K562 (cell line): ENCODE results near the gene RBFOX2. TPM values are rescaled to one million over a fixed set of nuclear protein-coding genes. Genes with fewer than 3 reads are reported as not detected.

Source experiments
- ATAC-seq: fragments of 200-7000 bp; cut with Tn5 transposase; 3 replicates; pipeline ENCODE4 v1.9.1; 2020; ENCODE audit warnings: moderate library complexity
- BruUV-seq: library from RNA; stranded (reverse); fragments of 400-500 nt; replicated peaks from 2 replicates; lab custom pipeline; 2021; lab: Mats Ljungman, UMichigan
- CTCF ChIA-PET: fragments of 300-600 bp; formaldehyde crosslinking; extraction: SDS; loops from one replicate; lab custom pipeline; 2021; ENCODE audit warnings: low intra/inter-chr PET ratio; lab: Yijun Ruan, JAX
- POLR2A ChIA-PET: fragments of 300-600, 350-650 bp; sonication (Branson Sonifier 250); formaldehyde crosslinking; extraction: SDS; loops from one replicate; lab custom pipeline; 2021; ENCODE audit warnings: antibody characterized with exemption, inconsistent platforms; lab: Yijun Ruan, JAX
- DNase-seq, 4 experiments: peaks; one replicate each; pipeline versions ENCODE4 v3.0.0 to v3.0.0-alpha.2; 2011 to 2018; ENCODE audit warnings: low spot score in 3 of 4, mixed read lengths in 3 of 4; ENCODE audit errors: extremely low read depth in 1 of 4
- FAIRE-seq: peaks from 2 replicates; lab custom pipeline; 2011; peaks lifted over from hg19 to GRCh38; lab: Jason Lieb, UNC
- H2AFZ ChIP-seq: 2 replicates; pipeline ENCODE4 v1.6.0; 2011; ENCODE audit warnings: low read depth, low read length, control low read depth, inconsistent platforms
- H3K27ac ChIP-seq: fragments of 200-600 bp; 3 replicates; pipeline ENCODE4 v1.8.0; 2011; ENCODE audit warnings: low read depth, mild to moderate bottlenecking, control low read depth, inconsistent platforms, low read length, moderate library complexity, mixed read lengths; ENCODE audit errors: extremely low read depth
- H3K27me3 ChIP-seq, 2 experiments: fragments of 300-600 bp in 1 of 2; 2 replicates in 1 of 2; 3 replicates in 1 of 2; pipeline versions ENCODE4 v1.6.0 to v1.8.0; 2011; ENCODE audit warnings: inconsistent platforms in 2 of 2, low read length in 2 of 2, mild to moderate bottlenecking in 1 of 2, mixed read lengths in 1 of 2, moderate library complexity in 1 of 2; ENCODE audit not compliant: control insufficient read depth in 2 of 2, insufficient read depth in 2 of 2
- H3K36me3 ChIP-seq: fragments of 300-600 bp; 3 replicates; pipeline ENCODE4 v1.8.0; 2011; ENCODE audit warnings: mild to moderate bottlenecking, low read length, inconsistent platforms; ENCODE audit not compliant: control insufficient read depth, insufficient read depth
- H3K4me1 ChIP-seq, 2 experiments: fragments of 200-600 bp in 1 of 2; replicated peaks in 1 of 2; 2 replicates in 1 of 2; 3 replicates in 1 of 2; pipeline versions ENCODE4 v1.5.1 to v1.8.0; 2011; ENCODE audit warnings: inconsistent platforms in 2 of 2, low read length in 2 of 2, mild to moderate bottlenecking in 1 of 2, mixed read lengths in 1 of 2, moderate library complexity in 1 of 2; ENCODE audit not compliant: control insufficient read depth in 2 of 2, insufficient read depth in 2 of 2
- H3K4me2 ChIP-seq: 2 replicates; pipeline ENCODE4 v1.6.1; 2011; ENCODE audit warnings: low read length, control low read depth, inconsistent platforms, mixed read lengths; ENCODE audit not compliant: insufficient read depth
- H3K4me3 ChIP-seq: fragments of 200-600 bp; sonication (generic), shearing (Covaris generic); 2 replicates; pipeline ENCODE4 v1.5.1; 2016; ENCODE audit warnings: control low read depth, inconsistent platforms
- H3K79me2 ChIP-seq: fragments of 200-600 bp; 3 replicates; pipeline ENCODE4 v1.8.0; 2011; ENCODE audit warnings: low read length, inconsistent platforms; ENCODE audit not compliant: control insufficient read depth, insufficient read depth
- H3K9ac ChIP-seq, 2 experiments: 2 replicates each; pipeline versions ENCODE4 v1.6.0 to v1.6.1; 2011; ENCODE audit warnings: low read depth in 2 of 2, low read length in 2 of 2, control low read depth in 1 of 2, inconsistent platforms in 1 of 2, mild to moderate bottlenecking in 1 of 2, mixed read lengths in 1 of 2; ENCODE audit not compliant: insufficient read depth in 1 of 2
- H3K9me1 ChIP-seq: one replicate; pipeline ENCODE4 v1.6.0; 2011; ENCODE audit warnings: inconsistent platforms, mild to moderate bottlenecking, low read length, moderate library complexity; ENCODE audit not compliant: control insufficient read depth, insufficient read depth
- H3K9me3 ChIP-seq: replicated peaks from 2 replicates; pipeline ENCODE4 v1.5.1; 2011; ENCODE audit warnings: low read depth, low read length, inconsistent platforms; ENCODE audit not compliant: control insufficient read depth, insufficient read depth
- H4K20me1 ChIP-seq: replicated peaks from 2 replicates; pipeline ENCODE4 v1.6.1; 2011; ENCODE audit warnings: low read length, inconsistent platforms, mixed read lengths; ENCODE audit not compliant: control insufficient read depth, insufficient read depth
- BRD4 ChIP-seq: fragments of 200-600 bp; sonication (generic); IDR thresholded peaks from 2 replicates; pipeline ENCODE4 v1.6.1; 2017; ENCODE audit warnings: inconsistent platforms
- BRD9 ChIP-seq: fragments of 450-650 bp; IDR thresholded peaks from 2 replicates; pipeline ENCODE4 v1.6.1; 2018; ENCODE audit warnings: low read depth; ENCODE audit not compliant: partially characterized antibody
- CBX1 ChIP-seq: sonication (generic); IDR thresholded peaks from 2 replicates; pipeline ENCODE4 v1.6.1; 2016; ENCODE audit warnings: antibody characterized with exemption, low read depth, mild to moderate bottlenecking
- CBX2 ChIP-seq: fragments of 200-600 bp; sonication (generic); IDR thresholded peaks from one replicate; pipeline ENCODE4 v1.6.1; 2012; ENCODE audit warnings: mild to moderate bottlenecking, low read length, inconsistent platforms; ENCODE audit not compliant: insufficient read depth, poor library complexity, severe bottlenecking
- DIDO1 ChIP-seq: fragments of 450-650 bp; IDR thresholded peaks from 2 replicates; pipeline ENCODE4 v1.6.1; 2016; ENCODE audit warnings: low read depth, missing biosample characterization, missing genetic modification characterization
- ESRRB ChIP-seq: fragments of 250-450 bp; sonication (Bioruptor Pico); IDR thresholded peaks from 2 replicates; pipeline ENCODE4 v1.5.0; 2020; ENCODE audit warnings: mild to moderate bottlenecking, moderate library complexity, borderline replicate concordance
- JUNB ChIP-seq: fragments of 450-650 bp; formaldehyde crosslinking; conservative IDR thresholded peaks from 2 replicates; pipeline ENCODE4 v1.4.0; 2020; ENCODE audit warnings: mild to moderate bottlenecking
- JUND ChIP-seq, 2 experiments: IDR thresholded peaks; 2 replicates in 1 of 2; 3 replicates in 1 of 2; pipeline ENCODE4 v1.6.1; 2011; ENCODE audit warnings: borderline replicate concordance in 2 of 2, low read depth in 2 of 2, low read length in 2 of 2, improper control_type of control experiment in 1 of 2, missing biosample characterization in 1 of 2, missing genetic modification characterization in 1 of 2, missing genetic modification reagents in 1 of 2
- KLF13 ChIP-seq: fragments of 450-650 bp; IDR thresholded peaks from 2 replicates; pipeline ENCODE4 v1.6.1; 2016; ENCODE audit warnings: missing genetic modification characterization, low read depth, mild to moderate bottlenecking, missing compliant biosample characterization, moderate library complexity, borderline replicate concordance
- LARP7 ChIP-seq: fragments of 450-650 bp; IDR thresholded peaks from 2 replicates; pipeline ENCODE4 v1.6.1; 2016
- MAFG ChIP-seq: fragments of 450-650 bp; conservative IDR thresholded peaks from 2 replicates; pipeline ENCODE4 v1.6.1; 2016; ENCODE audit warnings: missing genetic modification characterization, missing compliant biosample characterization
- NFE2L1 ChIP-seq: fragments of 450-650 bp; IDR thresholded peaks from 2 replicates; pipeline ENCODE4 v1.6.1; 2016; ENCODE audit warnings: missing genetic modification characterization, low read depth, mild to moderate bottlenecking, missing compliant biosample characterization, moderate library complexity, borderline replicate concordance
- STAT5B ChIP-seq: fragments of 250-450 bp; sonication (Bioruptor Pico); IDR thresholded peaks from 2 replicates; pipeline ENCODE4 v1.8.0; 2021; ENCODE audit warnings: mild to moderate bottlenecking, inconsistent platforms
- ZNF124 ChIP-seq: sonication (generic); formaldehyde crosslinking; IDR thresholded peaks from 2 replicates; pipeline ENCODE4 v1.8.1; 2022; ENCODE audit warnings: missing genetic modification reagents
- ZNF316 ChIP-seq: fragments of 450-650 bp; IDR thresholded peaks from 2 replicates; pipeline ENCODE4 v1.6.1; 2016
- WGBS: fragments of 100-300 bp; shearing (Covaris generic); methylation state at CpG from one replicate; pipeline ENCODE4 v1.1.6; 2016; ENCODE audit warnings: low coverage, mixed read lengths; ENCODE audit not compliant: insufficient coverage; ENCODE audit errors: missing lambda C conversion rate; 5-methylcytosine and 5-hydroxymethylcytosine counted together
- in situ Hi-C: fragments of 300-500 bp; cut with MboI; formaldehyde crosslinking; loops from 4 replicates; pipeline ENCODE4 v1.15.0; 2018; ENCODE audit warnings: inconsistent platforms, mixed read lengths
- intact Hi-C: fragments of 100-400 bp; cut with micrococcal nuclease; formaldehyde crosslinking; loops from 2 replicates; pipeline ENCODE4 v1.14.2; 2022
- polyA plus RNA-seq, 8 experiments: library from polyadenylated mRNA; depleted of rRNA in 4 of 8; stranded (reverse) in 5 of 8; unstranded in 3 of 8; fragments of >200 nt; fragmentation: Nextera tagmentation in 2 of 8; fragmentation: Illumina TruSeq in 1 of 8; extraction: Ambion mirVana in 2 of 8; extraction: Trizol in 1 of 8; gene quantifications; 2 replicates each; pipeline versions ENCODE4 v1.2.1 to v1.2.3, GENCODE V29; 2011 to 2014; ENCODE audit warnings: inconsistent platforms in 1 of 8, missing spikeins in 1 of 8
- total RNA-seq, 7 experiments: library from RNA; depleted of rRNA in 6 of 7; stranded (reverse); fragments of >200 nt in 6 of 7; fragmentation: Illumina TruSeq in 2 of 7; extraction: Trizol in 2 of 7; gene quantifications; 2 replicates each; pipeline versions ENCODE4 v1.2.1 to v1.2.3, GENCODE V29; 2011 to 2021; ENCODE audit warnings: low replicate concordance in 1 of 7
- TF ChIP-seq, protein P1 (sequence below): fragments of 150-350 bp; conservative IDR thresholded peaks from 2 replicates; pipeline ENCODE4 v1.6.1; 2014; ENCODE audit warnings: low read length

The RBFOX2 gene
- total and polyA plus RNA-seq, 9 of the 15 experiments (the other 6 are each of a cell fraction or from before 2014, with no cell fraction given): 5.8 to 24.8 (median 14.2) TPM

DNA sequence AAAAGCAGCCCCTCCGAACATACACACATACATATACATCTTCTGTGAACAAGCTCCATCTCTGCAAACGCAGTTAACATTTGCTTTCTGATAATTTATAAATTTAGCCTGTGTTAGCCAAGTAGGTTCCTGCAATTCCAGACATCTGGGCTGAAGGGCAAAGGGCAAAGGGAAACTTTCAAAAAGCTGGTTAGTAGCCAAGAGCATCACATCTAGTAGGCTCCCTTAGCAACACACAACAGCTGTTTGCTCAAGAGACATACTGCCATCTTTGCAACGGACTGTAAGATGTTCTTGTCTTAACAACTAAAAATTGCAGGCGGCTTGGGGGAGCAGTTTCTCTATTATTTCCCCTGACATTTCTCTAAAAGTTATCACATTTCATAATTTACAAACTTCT lies 134.9 kb downstream of the RBFOX2 start (continued):
- TF ChIP-seq, protein P1, sequence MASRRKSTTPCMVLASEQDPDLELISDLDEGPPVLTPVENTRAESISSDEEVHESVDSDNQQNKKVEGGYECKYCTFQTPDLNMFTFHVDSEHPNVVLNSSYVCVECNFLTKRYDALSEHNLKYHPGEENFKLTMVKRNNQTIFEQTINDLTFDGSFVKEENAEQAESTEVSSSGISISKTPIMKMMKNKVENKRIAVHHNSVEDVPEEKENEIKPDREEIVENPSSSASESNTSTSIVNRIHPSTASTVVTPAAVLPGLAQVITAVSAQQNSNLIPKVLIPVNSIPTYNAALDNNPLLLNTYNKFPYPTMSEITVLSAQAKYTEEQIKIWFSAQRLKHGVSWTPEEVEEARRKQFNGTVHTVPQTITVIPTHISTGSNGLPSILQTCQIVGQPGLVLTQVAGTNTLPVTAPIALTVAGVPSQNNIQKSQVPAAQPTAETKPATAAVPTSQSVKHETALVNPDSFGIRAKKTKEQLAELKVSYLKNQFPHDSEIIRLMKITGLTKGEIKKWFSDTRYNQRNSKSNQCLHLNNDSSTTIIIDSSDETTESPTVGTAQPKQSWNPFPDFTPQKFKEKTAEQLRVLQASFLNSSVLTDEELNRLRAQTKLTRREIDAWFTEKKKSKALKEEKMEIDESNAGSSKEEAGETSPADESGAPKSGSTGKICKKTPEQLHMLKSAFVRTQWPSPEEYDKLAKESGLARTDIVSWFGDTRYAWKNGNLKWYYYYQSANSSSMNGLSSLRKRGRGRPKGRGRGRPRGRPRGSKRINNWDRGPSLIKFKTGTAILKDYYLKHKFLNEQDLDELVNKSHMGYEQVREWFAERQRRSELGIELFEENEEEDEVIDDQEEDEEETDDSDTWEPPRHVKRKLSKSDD: no peak
- TF ChIP-seq STAT5B (CRISPR knock-in tag): no peak
- TF ChIP-seq, all 486 proteins: peak for 0

DNA sequence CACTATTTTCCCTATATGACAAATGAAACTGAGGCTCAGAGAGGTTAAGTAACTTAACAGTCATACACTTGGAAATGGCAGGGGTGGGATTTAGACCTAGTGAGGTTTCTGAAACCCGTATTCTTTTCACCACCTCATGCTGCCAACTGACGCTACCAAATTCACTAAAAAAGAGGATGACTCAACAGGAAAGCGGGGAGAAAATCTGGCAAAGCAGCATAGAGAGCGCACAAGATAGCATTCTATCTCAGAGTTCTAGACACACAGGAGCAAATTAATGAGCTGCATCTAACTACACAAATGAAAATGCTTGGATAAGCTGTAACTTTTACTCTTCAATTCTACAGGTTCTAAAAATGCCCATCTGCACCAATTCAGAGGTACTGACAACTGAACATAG lies 136.4 kb downstream of the RBFOX2 start:
- Histone ChIP-seq H2AFZ (no peak overlapping the region), H3K9me1 (no peaks in the 10 kb centered on the region), H3K4me1 (peaks cover 0 to 8% of the 10 kb centered on the region in 2 experiments; a peak in 3 of 5 replicates), H3K27me3 (no peaks in the 10 kb centered on the region), H4K20me1 (0 out of 2 replicates have a peak, but pooled peaks cover 4% of the 10 kb centered on the region), H3K4me2 (no peak overlapping the region), H3K36me3 (no peaks in the 10 kb centered on the region), H3K4me3 (no peak overlapping the region), H3K9me3 (no peaks in the 10 kb centered on the region), H3K79me2 (no peaks in the 10 kb centered on the region; the same call in 2 of the 3 replicates), H3K9ac (no peak overlapping the region), H3K27ac (no peak overlapping the region)
- 9% methylated on average over 3 of the region's 4 CpGs for WGBS
- CTCF ChIA-PET: no interaction called here
- no peak for ATAC-seq
- FAIRE-seq: no peak
- intact Hi-C loops (no loop called here), in situ Hi-C loops (no loop called here)
- POLR2A ChIA-PET: interaction anchor here (0.6 to 1.5 kb wide), 2 partner anchors 20 to 137 kb away, joined by 3 read pairs; no protein-coding TSS in a partner anchor
- BruUV-seq: no TSS peak
- peak in 1 of 4 experiments; percentile 14 for DNase-seq
- TF ChIP-seq JUND (IDR thresholded peaks at IDR 0.05; ENCODE audit: borderline replicate concordance, low read depth, low read length) (no peak), JUND (tag; IDR thresholded peaks at IDR 0.05; ENCODE audit: borderline replicate concordance, low read depth, low read length) (peak; percentile 13; the same call in 1 of the 3 replicates), ESRRB (CRISPR knock-in tag) (no peak), BRD4 (no peak), MAFG (tag) (0 out of 2 replicates have a peak, but pooled peaks have one; percentile 43), LARP7 (no peak), ZNF316 (peak; percentile 33; the same call in 1 of the 2 replicates), CBX1 (no peak), JUNB (no peak), NFE2L1 (tag) (0 out of 2 replicates have a peak, but pooled peaks have one; percentile 12), KLF13 (tag) (no peak), ZNF124 (no peak), BRD9 (no peak), CBX2 (no peak), DIDO1 (tag) (no peak)
